ENCODE data around the gene PGAM2. TPM values are rescaled to one million over a fixed set of nuclear protein-coding genes. Genes with fewer than 3 reads are reported as not detected.
A peak's percentile ranks its signal among the peaks of the same experiment; 100 is the strongest.

The PGAM2 gene
- total and polyA plus RNA-seq, 2 of the 4 experiments (the other 2 are of a cell fraction): not detected

DNA sequence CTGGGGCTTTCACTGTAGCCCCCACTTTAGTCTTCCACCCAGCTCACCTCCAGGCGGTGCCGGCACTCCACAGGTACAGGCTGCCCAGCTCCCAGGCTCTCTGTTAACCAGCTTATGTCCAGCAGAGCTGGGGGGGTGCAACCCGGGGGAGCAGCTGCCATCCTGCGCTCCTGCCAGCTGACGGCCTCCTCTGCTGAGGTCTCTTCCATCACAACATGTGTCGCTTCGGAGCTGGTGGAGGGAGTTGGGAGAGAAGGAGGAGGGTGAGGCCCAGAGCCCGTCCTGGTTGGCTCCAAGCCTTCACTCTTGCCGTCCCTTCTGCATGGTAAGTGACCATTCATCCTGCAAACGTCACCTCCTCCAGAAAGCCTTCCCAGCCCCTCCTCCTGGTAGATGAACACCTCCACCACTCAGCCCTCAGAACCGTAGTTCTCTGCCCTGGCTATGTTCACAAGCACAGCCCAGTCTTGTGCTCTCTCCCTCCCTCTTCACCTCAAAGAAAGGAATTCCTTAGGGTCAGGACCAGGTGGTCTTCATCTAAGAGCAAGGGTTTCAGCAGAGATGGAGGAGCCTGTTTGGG is 15.4 kb upstream of the PGAM2 start:
- H3K4me1 ChIP-seq (ENCODE audit: control insufficient read depth, insufficient read depth, low read length): peaks cover 15% of the 10 kb centered on the region
- H4K8ac ChIP-seq (ENCODE audit: low read depth in 2 of 2, low read length in 2 of 2): peak overlapping the region in 1 of 2 experiments; percentile 28; a peak in 1 of 4 replicates
- peaks cover 21% of the 10 kb centered on the region for H3K9me1 ChIP-seq (ENCODE audit: insufficient read depth, low read length)
- dilution Hi-C loops (cut with HindIII; ENCODE audit: low sequenced_read_pairs, unreplicated experiment) (no loop called here), intact Hi-C loops (cut with micrococcal nuclease) (no loop called here), in situ Hi-C loops (cut with MboI; ENCODE audit: low sequenced_read_pairs) (no loop called here)
- H3K27me3 ChIP-seq (ENCODE audit: control insufficient read depth, insufficient read depth, low read length): no peaks in the 10 kb centered on the region
- no peak overlapping the region for H3K4me3 ChIP-seq (ENCODE audit: insufficient read depth, low read depth, low read length)
- no peak overlapping the region for H3K56ac ChIP-seq (ENCODE audit: extremely low read depth, insufficient read depth, low read length)
- H2AK5ac ChIP-seq (ENCODE audit: low read depth, low read length): peak overlapping the region; percentile 51; the same call in 1 of the 2 replicates
- H3K27ac ChIP-seq (ENCODE audit: insufficient read depth, low read length): no peak overlapping the region
- no peak overlapping the region for H2BK5ac ChIP-seq (ENCODE audit: low read depth, low read length, poor library complexity, severe bottlenecking)
- H2BK20ac ChIP-seq (ENCODE audit: low read depth, low read length): no peak overlapping the region
- TF ChIP-seq, protein P1, sequence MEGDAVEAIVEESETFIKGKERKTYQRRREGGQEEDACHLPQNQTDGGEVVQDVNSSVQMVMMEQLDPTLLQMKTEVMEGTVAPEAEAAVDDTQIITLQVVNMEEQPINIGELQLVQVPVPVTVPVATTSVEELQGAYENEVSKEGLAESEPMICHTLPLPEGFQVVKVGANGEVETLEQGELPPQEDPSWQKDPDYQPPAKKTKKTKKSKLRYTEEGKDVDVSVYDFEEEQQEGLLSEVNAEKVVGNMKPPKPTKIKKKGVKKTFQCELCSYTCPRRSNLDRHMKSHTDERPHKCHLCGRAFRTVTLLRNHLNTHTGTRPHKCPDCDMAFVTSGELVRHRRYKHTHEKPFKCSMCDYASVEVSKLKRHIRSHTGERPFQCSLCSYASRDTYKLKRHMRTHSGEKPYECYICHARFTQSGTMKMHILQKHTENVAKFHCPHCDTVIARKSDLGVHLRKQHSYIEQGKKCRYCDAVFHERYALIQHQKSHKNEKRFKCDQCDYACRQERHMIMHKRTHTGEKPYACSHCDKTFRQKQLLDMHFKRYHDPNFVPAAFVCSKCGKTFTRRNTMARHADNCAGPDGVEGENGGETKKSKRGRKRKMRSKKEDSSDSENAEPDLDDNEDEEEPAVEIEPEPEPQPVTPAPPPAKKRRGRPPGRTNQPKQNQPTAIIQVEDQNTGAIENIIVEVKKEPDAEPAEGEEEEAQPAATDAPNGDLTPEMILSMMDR (conservative IDR thresholded peaks at IDR 0.05; ENCODE audit: low read depth, low read length): no peak
- TF ChIP-seq BHLHE40 (IDR thresholded peaks at IDR 0.05; ENCODE audit: low read depth, low read length) (no peak), RFX5 (IDR thresholded peaks at IDR 0.05; ENCODE audit: low read depth, low read length) (no peak), CEBPB (IDR thresholded peaks at IDR 0.05; ENCODE audit: low read depth, low read length) (no peak)
- peaks cover 7 to 38% of the 10 kb centered on the region in 2 experiments; a peak in 3 of 4 replicates for H3K79me1 ChIP-seq (ENCODE audit: low read depth in 1 of 2, low read length in 2 of 2)
- no peak overlapping the region for H3K18ac ChIP-seq (ENCODE audit: low read depth, low read length)
- H3K36me3 ChIP-seq (ENCODE audit: control insufficient read depth, insufficient read depth, low read length): peaks cover 39% of the 10 kb centered on the region
- 0 out of 2 replicates have a peak overlapping the region, but pooled peaks have one; percentile 17 for H3K23ac ChIP-seq (ENCODE audit: low read depth, low read length)
- no peak overlapping the region for H2BK15ac ChIP-seq (ENCODE audit: low read depth, low read length)
- peak overlapping the region; percentile 59 for H2AK9ac ChIP-seq (replicated peaks; ENCODE audit: low read depth, low read length, poor library complexity)
- no peak overlapping the region for H3K9ac ChIP-seq (ENCODE audit: low read depth, low read length)
- H4K91ac ChIP-seq (ENCODE audit: insufficient read depth, low read depth, low read length): no peak overlapping the region
- H3K9me3 ChIP-seq (ENCODE audit: control insufficient read depth, insufficient read depth, low read length): no peaks in the 10 kb centered on the region
- no peak overlapping the region for H4K5ac ChIP-seq (ENCODE audit: low read depth, low read length)
- peak overlapping the region; percentile 36; the same call in 1 of the 2 replicates for H3K4me2 ChIP-seq (ENCODE audit: low read depth, low read length)
- WGBS, 2 experiments (ENCODE audit: extremely low coverage in 2 of 2, insufficient read length in 1 of 2): 83% methylated on average over 1 of the region's 11 CpGs; no CpG with 5 or more reads in 1 of the 2 experiments
- no peak overlapping the region for H2BK120ac ChIP-seq (ENCODE audit: low read depth, low read length)
- ChIA-PET CTCF (no interaction called here), POLR2A (ENCODE audit: unreplicated experiment) (no interaction called here)
- H3K4ac ChIP-seq (ENCODE audit: low read depth, low read length): no peak overlapping the region; the same call in 1 of the 2 replicates
- H3K14ac ChIP-seq (replicated peaks; ENCODE audit: low read depth, low read length): no peak overlapping the region
- H4K20me1 ChIP-seq (ENCODE audit: insufficient read depth, low read length): no peaks in the 10 kb centered on the region; the same call in 1 of the 2 replicates
- no peak for ATAC-seq (ENCODE audit: low read depth)
- BruUV-seq (replicated peaks): no TSS peak
- no peak for DNase-seq
- H2AFZ ChIP-seq (replicated peaks; ENCODE audit: low read length, poor library complexity): no peak overlapping the region
